Measurements from ENCODE around the gene TEX55.
"Not testable (repeated sequence)": the region's sequence is repeated elsewhere in the genome, so short reads cannot be mapped to it uniquely, and the experiment has no call there.

Gene TEX55

GRCh38 chr3:119145500-119146167 lies at the start of gene TEX55:
Gene TEX55, plus strand, starts transcription at chr3:119146165. Its CDS starts 25 bp downstream, at chr3:119146190.
- no peak for DNase-seq (ENCODE audit: low read depth in 2 of 3, low spot score in 2 of 3)

- no peak for DNase-seq (ENCODE audit: low read depth in 2 of 3, low spot score in 2 of 3)
These were observed 48.0 kb upstream of the TEX55 start for GRCh38 chr3:119098003-119098402.

- DNase-seq (ENCODE audit: low read depth in 2 of 3, low spot score in 2 of 3) = no peak
These were observed 47.2 kb upstream of the TEX55 start for GRCh38 chr3:119098619-119099222.

- DNase-seq (ENCODE audit: low read depth in 2 of 3, low spot score in 2 of 3) = no peak
These were observed 46.2 kb upstream of the TEX55 start for GRCh38 chr3:119099785-119100184.

- no peak for DNase-seq (ENCODE audit: low read depth in 2 of 3, low spot score in 2 of 3)
These were observed 41.9 kb upstream of the TEX55 start for GRCh38 chr3:119104031-119104430.

- not testable (repeated sequence) for DNase-seq (ENCODE audit: low read depth in 2 of 3, low spot score in 2 of 3)
These were observed 27.6 kb upstream of the TEX55 start for GRCh38 chr3:119118330-119118729.

GRCh38 chr3:119120480-119120879 lies 25.5 kb upstream of the TEX55 start:
- no peak for DNase-seq (ENCODE audit: low read depth in 2 of 3, low spot score in 2 of 3)

GRCh38 chr3:119122350-119122749 lies 23.6 kb upstream of the TEX55 start:
- DNase-seq (ENCODE audit: low read depth in 2 of 3, low spot score in 2 of 3) = no peak

- no peak for DNase-seq (ENCODE audit: low read depth in 2 of 3, low spot score in 2 of 3)
These were observed 20.6 kb upstream of the TEX55 start for GRCh38 chr3:119125342-119125741.

GRCh38 chr3:119125742-119126504 lies 20.0 kb upstream of the TEX55 start:
- no peak for DNase-seq (ENCODE audit: low read depth in 2 of 3, low spot score in 2 of 3)

- DNase-seq (ENCODE audit: low read depth in 2 of 3, low spot score in 2 of 3) = not testable (repeated sequence)
These were observed 15.7 kb upstream of the TEX55 start for GRCh38 chr3:119130291-119130690.

GRCh38 chr3:119132291-119132690 lies 13.7 kb upstream of the TEX55 start:
- not testable (repeated sequence) for DNase-seq (ENCODE audit: low read depth in 2 of 3, low spot score in 2 of 3)

- not testable (repeated sequence) for DNase-seq (ENCODE audit: low read depth in 2 of 3, low spot score in 2 of 3)
These were observed 6.6 kb upstream of the TEX55 start for GRCh38 chr3:119139360-119139759.

- no peak for DNase-seq (ENCODE audit: low read depth in 2 of 3, low spot score in 2 of 3)
These were observed 5.5 kb upstream of the TEX55 start for GRCh38 chr3:119140466-119140865.

GRCh38 chr3:119145128-119145499 lies 851 bp upstream of the TEX55 start:
- no peak for DNase-seq (ENCODE audit: low read depth in 2 of 3, low spot score in 2 of 3)

GRCh38 chr3:119146578-119147375 lies 812 bp downstream of the TEX55 start:
- no peak for DNase-seq (ENCODE audit: low read depth in 2 of 3, low spot score in 2 of 3)

GRCh38 chr3:119147494-119147893 lies 1.5 kb downstream of the TEX55 start:
- no peak for DNase-seq (ENCODE audit: low read depth in 2 of 3, low spot score in 2 of 3)

GRCh38 chr3:119148493-119149180 lies 2.7 kb downstream of the TEX55 start:
- DNase-seq (ENCODE audit: low read depth in 2 of 3, low spot score in 2 of 3) = no peak

- no peak for DNase-seq (ENCODE audit: low read depth in 2 of 3, low spot score in 2 of 3)
These were observed 3.5 kb downstream of the TEX55 start for GRCh38 chr3:119149484-119149883.

- DNase-seq (ENCODE audit: low read depth in 2 of 3, low spot score in 2 of 3) = no peak
These were observed 10.9 kb downstream of the TEX55 start for GRCh38 chr3:119156868-119157267.

- DNase-seq (ENCODE audit: low read depth in 2 of 3, low spot score in 2 of 3) = no peak
These were observed 12.0 kb downstream of the TEX55 start for GRCh38 chr3:119157971-119158370.

All from activated CD8-positive, alpha-beta memory T cell treated with anti-CD3 and anti-CD28 coated beads for 48 hours (primary cell).